Activated CD4-positive, alpha-beta T cell treated with anti-CD3 and anti-CD28 coated beads, Interleukin-2, amount 10 ng/mL, durations not matched to agents 7 days and 5 days (primary cell): Measurements from ENCODE around the gene PDE10A. TPM values are rescaled to one million over a fixed set of nuclear protein-coding genes. Genes with fewer than 3 reads are reported as not detected.
"Not testable (repeated sequence)": the region's sequence is repeated elsewhere in the genome, so short reads cannot be mapped to it uniquely, and the experiment has no call there.

Source experiments
- CTCF ChIA-PET: fragments of 350-600 bp; sonication (Branson Sonifier 250); formaldehyde crosslinking; loops from one replicate; lab custom pipeline; 2021; ENCODE audit warnings: antibody characterized with exemption; lab: Charles Lee
- POLR2A ChIA-PET: fragments of 350-600 bp; sonication (Branson Sonifier 250); formaldehyde crosslinking; loops from one replicate; lab custom pipeline; 2021; ENCODE audit warnings: antibody characterized with exemption; lab: Charles Lee
- DNase-seq: peaks from one replicate; pipeline ENCODE4 v3.0.0-alpha.2; 2020
- H3K27ac Mint-ChIP-seq: one replicate; pipeline ENCODE4 v1.8.0; 2021; ENCODE audit warnings: mild to moderate bottlenecking, moderate library complexity, mixed read lengths
- H3K27me3 Mint-ChIP-seq: one replicate; pipeline ENCODE4 v1.8.0; 2021; ENCODE audit warnings: mixed read lengths
- H3K36me3 Mint-ChIP-seq: one replicate; pipeline ENCODE4 v1.8.0; 2021; ENCODE audit warnings: low read depth, mixed read lengths
- H3K4me1 Mint-ChIP-seq: one replicate; pipeline ENCODE4 v1.8.0; 2021; ENCODE audit warnings: mixed read lengths
- H3K4me3 Mint-ChIP-seq: one replicate; pipeline ENCODE4 v1.8.0; 2021; ENCODE audit warnings: mild to moderate bottlenecking, moderate library complexity, mixed read lengths
- H3K9me3 Mint-ChIP-seq: one replicate; pipeline ENCODE4 v1.8.0; 2021; ENCODE audit warnings: mixed read lengths
- total RNA-seq, 2 experiments: library from RNA; stranded (reverse); gene quantifications; one replicate each; pipeline ENCODE4 v1.2.3, GENCODE V29; 2021

PDE10A gene
- total RNA-seq, 2 experiments from 2014 or later: not detected

GRCh38 chr6:165600606-165601005, 62.4 kb downstream of the PDE10A start:
- no peaks in the 10 kb centered on the region for H3K36me3 Mint-ChIP-seq
- ChIA-PET POLR2A (no interaction called here), CTCF (no interaction called here)
- no peaks in the 10 kb centered on the region for H3K4me1 Mint-ChIP-seq
- H3K9me3 Mint-ChIP-seq: no peaks in the 10 kb centered on the region
- no peak overlapping the region for H3K27ac Mint-ChIP-seq
- no peak for DNase-seq
- no peak overlapping the region for H3K4me3 Mint-ChIP-seq
- H3K27me3 Mint-ChIP-seq: no peaks in the 10 kb centered on the region

GRCh38 chr6:165599596-165600487, 63.2 kb downstream of the PDE10A start:
- Mint-ChIP-seq H3K4me1 (no peaks in the 10 kb centered on the region), H3K36me3 (no peaks in the 10 kb centered on the region), H3K27ac (no peak overlapping the region), H3K9me3 (no peaks in the 10 kb centered on the region), H3K4me3 (no peak overlapping the region), H3K27me3 (no peaks in the 10 kb centered on the region)
- CTCF ChIA-PET: no interaction called here
- POLR2A ChIA-PET: no interaction called here
- DNase-seq: no peak

DNA sequence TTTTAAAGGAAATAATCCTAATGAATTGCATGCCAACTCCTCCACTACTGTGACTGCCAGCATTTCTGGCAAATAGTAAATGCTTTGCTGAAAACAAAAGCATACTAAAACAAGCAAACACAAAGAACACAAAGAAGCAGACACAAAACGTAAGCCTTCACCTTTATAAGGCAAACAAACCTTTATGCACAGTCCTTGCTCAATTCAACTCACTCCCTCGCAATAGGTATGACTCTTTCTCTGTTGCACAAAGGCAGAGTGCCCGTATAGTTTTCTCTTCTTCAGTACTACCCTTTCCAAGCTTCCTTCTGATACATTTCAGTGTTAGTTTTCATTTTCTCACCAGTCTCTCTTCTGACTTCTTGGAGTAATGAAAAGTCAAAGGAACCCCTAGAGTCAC, 63.9 kb downstream of the PDE10A start:
- DNase-seq: no peak
- no peak overlapping the region for H3K4me3 Mint-ChIP-seq
- ChIA-PET POLR2A (no interaction called here), CTCF (no interaction called here)
- H3K4me1 Mint-ChIP-seq: no peaks in the 10 kb centered on the region
- no peaks in the 10 kb centered on the region for H3K36me3 Mint-ChIP-seq
- H3K9me3 Mint-ChIP-seq: no peaks in the 10 kb centered on the region
- no peaks in the 10 kb centered on the region for H3K27me3 Mint-ChIP-seq
- no peak overlapping the region for H3K27ac Mint-ChIP-seq

DNA sequence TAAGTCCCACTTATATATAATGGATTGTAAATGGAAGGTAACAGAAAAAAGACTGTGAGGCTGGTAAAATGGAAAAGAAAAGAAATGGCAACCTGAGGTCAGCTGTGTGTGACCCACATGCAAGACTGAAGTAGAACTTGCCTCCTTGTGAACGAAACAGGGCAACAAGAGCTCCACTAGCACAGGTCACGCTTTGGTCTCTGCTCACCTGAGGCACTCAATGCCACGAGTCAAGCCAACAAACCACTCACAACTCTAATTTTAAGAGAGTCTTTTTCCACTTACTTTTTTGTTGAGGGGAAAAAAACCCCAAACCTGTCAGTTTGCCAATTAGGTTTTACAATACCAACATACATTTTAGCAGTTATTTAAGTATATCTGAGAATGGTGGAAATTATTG, 65.2 kb downstream of the PDE10A start:
- no peak overlapping the region for H3K27ac Mint-ChIP-seq
- ChIA-PET POLR2A (no interaction called here), CTCF (no interaction called here)
- H3K9me3 Mint-ChIP-seq: no peaks in the 10 kb centered on the region
- H3K27me3 Mint-ChIP-seq: no peaks in the 10 kb centered on the region
- H3K36me3 Mint-ChIP-seq: no peaks in the 10 kb centered on the region
- no peaks in the 10 kb centered on the region for H3K4me1 Mint-ChIP-seq
- no peak for DNase-seq
- no peak overlapping the region for H3K4me3 Mint-ChIP-seq

DNA sequence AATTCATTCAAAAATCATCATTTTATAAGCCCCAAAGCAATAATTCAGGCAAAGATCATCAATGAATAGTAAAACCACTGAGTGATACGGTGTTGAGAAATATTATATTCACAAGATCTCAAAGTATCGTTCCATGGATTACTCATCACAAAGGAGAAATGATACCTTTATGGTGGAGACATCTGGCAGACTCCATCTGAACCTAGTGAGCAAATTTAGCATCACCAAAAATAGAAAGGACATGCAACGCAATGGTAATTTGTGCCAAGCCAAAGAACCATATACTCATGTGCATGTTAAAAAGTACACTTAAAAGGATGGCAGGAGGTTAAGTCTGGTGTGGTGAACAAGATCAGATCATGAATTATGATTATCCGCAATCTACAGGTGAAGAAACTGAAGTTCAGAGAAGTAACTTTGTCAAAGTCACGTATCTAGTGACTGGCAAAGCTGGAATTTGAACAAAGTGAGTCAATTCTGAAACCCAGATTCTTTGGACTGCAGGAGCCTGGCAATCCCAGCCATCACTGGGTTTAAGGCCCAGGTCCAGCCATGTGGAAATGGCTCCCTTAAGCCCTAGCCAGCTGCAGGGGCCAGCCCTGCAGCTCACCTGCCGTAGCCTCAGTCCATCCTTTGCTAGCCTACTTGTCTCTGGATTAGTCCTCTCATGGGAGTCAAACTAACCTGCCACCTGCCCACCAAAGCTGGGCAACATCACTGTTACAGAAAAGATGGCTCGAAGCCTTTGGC, 68.3 kb downstream of the PDE10A start:
- no peak overlapping the region for H3K4me3 Mint-ChIP-seq
- POLR2A ChIA-PET: no interaction called here
- H3K4me1 Mint-ChIP-seq: no peaks in the 10 kb centered on the region
- DNase-seq: no peak
- H3K36me3 Mint-ChIP-seq: no peaks in the 10 kb centered on the region
- no peaks in the 10 kb centered on the region for H3K27me3 Mint-ChIP-seq
- no peaks in the 10 kb centered on the region for H3K9me3 Mint-ChIP-seq
- H3K27ac Mint-ChIP-seq: no peak overlapping the region
- CTCF ChIA-PET: no interaction called here

DNA sequence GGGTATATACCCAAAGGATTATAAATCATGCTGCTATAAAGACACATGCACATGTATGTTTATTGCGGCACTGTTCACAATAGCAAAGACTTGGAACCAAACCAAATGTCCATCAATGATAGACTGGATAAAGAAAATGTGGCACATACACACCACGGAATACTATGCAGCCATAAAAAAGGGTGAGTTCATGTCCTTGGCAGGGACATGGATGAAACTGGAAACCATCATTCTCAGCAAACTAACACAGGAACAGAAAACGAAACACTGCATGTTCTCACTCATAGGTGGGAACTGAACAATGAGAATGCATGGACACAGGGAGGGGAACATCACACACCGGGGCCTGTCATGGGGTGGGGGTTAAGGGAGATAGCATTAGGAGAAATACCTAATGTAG, 70.1 kb downstream of the PDE10A start:
- H3K27me3 Mint-ChIP-seq, H3K9me3 Mint-ChIP-seq, CTCF ChIA-PET, POLR2A ChIA-PET, H3K4me3 Mint-ChIP-seq, DNase-seq, H3K27ac Mint-ChIP-seq, H3K4me1 Mint-ChIP-seq, H3K36me3 Mint-ChIP-seq: not testable (repeated sequence)

DNA sequence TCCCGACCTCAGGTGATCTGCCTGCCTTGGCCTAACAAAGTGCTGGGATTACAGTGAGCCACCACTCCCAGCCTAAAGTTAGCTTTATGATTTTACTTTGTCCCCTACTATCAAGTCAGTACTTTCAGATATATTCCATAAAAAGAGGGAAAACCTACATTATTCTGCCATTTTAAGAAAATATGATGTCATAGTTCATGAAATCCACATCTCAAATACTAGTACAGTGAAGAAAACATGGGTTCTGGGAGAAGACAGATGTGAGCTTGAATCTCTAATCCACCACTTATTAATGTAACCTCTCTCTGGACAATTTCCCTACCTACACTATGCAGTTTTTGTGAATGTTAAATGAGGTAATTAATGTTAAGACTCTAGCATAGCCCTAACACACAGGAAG, 74.5 kb downstream of the PDE10A start:
- no peaks in the 10 kb centered on the region for H3K4me1 Mint-ChIP-seq
- DNase-seq: no peak
- no peak overlapping the region for H3K27ac Mint-ChIP-seq
- CTCF ChIA-PET: no interaction called here
- no peaks in the 10 kb centered on the region for H3K27me3 Mint-ChIP-seq
- no peak overlapping the region for H3K4me3 Mint-ChIP-seq
- no peaks in the 10 kb centered on the region for H3K36me3 Mint-ChIP-seq
- POLR2A ChIA-PET: no interaction called here
- no peaks in the 10 kb centered on the region for H3K9me3 Mint-ChIP-seq

GRCh38 chr6:165587206-165587605, 75.8 kb downstream of the PDE10A start:
- no peak for DNase-seq
- POLR2A ChIA-PET: no interaction called here
- H3K4me3 Mint-ChIP-seq: no peak overlapping the region
- H3K36me3 Mint-ChIP-seq: no peaks in the 10 kb centered on the region
- no peak overlapping the region for H3K27ac Mint-ChIP-seq
- H3K9me3 Mint-ChIP-seq: no peaks in the 10 kb centered on the region
- H3K4me1 Mint-ChIP-seq: no peaks in the 10 kb centered on the region
- H3K27me3 Mint-ChIP-seq: no peaks in the 10 kb centered on the region
- CTCF ChIA-PET: no interaction called here

- ChIA-PET POLR2A (no interaction called here), CTCF (no interaction called here)
- Mint-ChIP-seq H3K27ac (no peak overlapping the region), H3K9me3 (no peaks in the 10 kb centered on the region), H3K4me1 (no peaks in the 10 kb centered on the region), H3K4me3 (no peak overlapping the region), H3K27me3 (no peaks in the 10 kb centered on the region), H3K36me3 (no peaks in the 10 kb centered on the region)
- DNase-seq: no peak
Measured at GRCh38 chr6:165586706-165587105, 76.3 kb downstream of the PDE10A start.

DNA sequence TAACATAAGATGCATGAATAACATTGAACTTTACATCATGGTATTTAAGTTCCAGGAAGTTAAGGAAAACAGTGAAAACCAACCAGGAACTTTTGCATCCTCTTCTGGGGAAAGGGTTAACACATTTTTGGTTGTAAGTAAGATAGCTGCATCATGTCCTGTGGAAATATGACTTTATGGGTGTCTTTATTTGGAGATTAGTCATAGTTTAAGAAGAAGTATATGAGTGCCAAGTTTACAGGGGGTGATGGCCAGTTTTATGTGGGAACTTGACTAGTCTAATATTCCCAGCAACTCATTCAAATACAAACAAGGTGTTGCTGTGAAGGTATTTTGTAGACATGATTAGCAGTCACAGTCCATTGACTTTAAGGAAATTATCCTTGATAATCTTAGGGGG, 78.0 kb downstream of the PDE10A start:
- POLR2A ChIA-PET: no interaction called here

GRCh38 chr6:165584541-165584940, 78.5 kb downstream of the PDE10A start:
- Mint-ChIP-seq H3K4me1 (no peaks in the 10 kb centered on the region), H3K36me3 (no peaks in the 10 kb centered on the region), H3K4me3 (no peak overlapping the region), H3K9me3 (no peaks in the 10 kb centered on the region), H3K27me3 (no peaks in the 10 kb centered on the region), H3K27ac (no peak overlapping the region)
- ChIA-PET POLR2A (no interaction called here), CTCF (no interaction called here)
- no peak for DNase-seq

More for the DNA sequence above, 78.0 kb downstream of the PDE10A start:
- Mint-ChIP-seq H3K4me1 (no peaks in the 10 kb centered on the region), H3K36me3 (no peaks in the 10 kb centered on the region), H3K27me3 (no peaks in the 10 kb centered on the region), H3K9me3 (no peaks in the 10 kb centered on the region), H3K27ac (no peak overlapping the region), H3K4me3 (no peak overlapping the region)
- DNase-seq: no peak
- CTCF ChIA-PET: no interaction called here

DNA sequence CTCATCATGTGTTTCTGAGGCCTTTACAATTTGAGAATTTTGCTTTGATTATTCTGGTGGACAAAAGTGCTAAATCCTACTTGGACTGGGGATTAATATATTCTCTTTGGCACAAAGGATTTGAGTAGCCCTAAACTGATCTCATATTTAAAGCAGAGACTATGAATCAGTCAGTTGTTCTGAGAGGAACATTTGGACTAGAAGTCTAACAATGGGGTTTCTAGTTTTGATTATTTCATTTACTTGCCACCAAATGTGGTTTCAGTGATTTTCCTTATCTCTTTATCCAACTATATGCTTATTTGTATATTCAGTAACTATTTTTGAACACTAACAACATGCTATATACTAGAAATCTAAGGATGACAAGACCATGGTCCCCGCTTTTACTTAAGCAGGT, 81.4 kb downstream of the PDE10A start:
- Mint-ChIP-seq H3K4me1 (no peaks in the 10 kb centered on the region), H3K36me3 (no peaks in the 10 kb centered on the region), H3K27ac (no peak overlapping the region), H3K9me3 (no peaks in the 10 kb centered on the region), H3K4me3 (no peak overlapping the region), H3K27me3 (no peaks in the 10 kb centered on the region)
- ChIA-PET POLR2A (no interaction called here), CTCF (no interaction called here)
- no peak for DNase-seq

DNA sequence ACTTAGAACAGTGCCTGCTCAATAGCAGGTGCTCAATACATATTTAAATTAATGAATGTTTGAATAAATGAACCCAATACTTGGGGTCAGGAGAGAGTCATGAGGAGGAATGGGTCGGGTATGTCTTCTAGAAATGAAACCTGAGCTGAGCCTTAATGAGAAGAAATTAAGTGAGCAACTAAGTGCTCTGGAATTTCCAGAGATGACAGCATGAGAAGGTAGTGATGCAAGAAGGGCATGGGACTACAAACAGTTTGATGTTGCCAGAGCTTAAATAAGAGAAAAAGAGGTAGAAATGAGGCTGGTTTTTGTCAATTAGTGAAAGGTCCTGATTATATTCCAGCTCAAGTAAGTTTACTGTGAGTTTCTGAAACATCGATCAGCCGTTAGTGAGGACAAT, 82.9 kb downstream of the PDE10A start:
- no peaks in the 10 kb centered on the region for H3K36me3 Mint-ChIP-seq
- H3K9me3 Mint-ChIP-seq: no peaks in the 10 kb centered on the region
- H3K27ac Mint-ChIP-seq: no peak overlapping the region
- no peaks in the 10 kb centered on the region for H3K27me3 Mint-ChIP-seq
- ChIA-PET POLR2A (no interaction called here), CTCF (no interaction called here)
- DNase-seq: no peak
- H3K4me1 Mint-ChIP-seq: no peaks in the 10 kb centered on the region
- no peak overlapping the region for H3K4me3 Mint-ChIP-seq
